ENCODE measurements around the gene BIN1. TPM values are rescaled to one million over a fixed set of nuclear protein-coding genes. Genes with fewer than 3 reads are reported as not detected.

The BIN1 gene
- total RNA-seq, 1 donor from 2014 or later: 99.0 TPM

- TF ChIP-seq, protein P1, sequence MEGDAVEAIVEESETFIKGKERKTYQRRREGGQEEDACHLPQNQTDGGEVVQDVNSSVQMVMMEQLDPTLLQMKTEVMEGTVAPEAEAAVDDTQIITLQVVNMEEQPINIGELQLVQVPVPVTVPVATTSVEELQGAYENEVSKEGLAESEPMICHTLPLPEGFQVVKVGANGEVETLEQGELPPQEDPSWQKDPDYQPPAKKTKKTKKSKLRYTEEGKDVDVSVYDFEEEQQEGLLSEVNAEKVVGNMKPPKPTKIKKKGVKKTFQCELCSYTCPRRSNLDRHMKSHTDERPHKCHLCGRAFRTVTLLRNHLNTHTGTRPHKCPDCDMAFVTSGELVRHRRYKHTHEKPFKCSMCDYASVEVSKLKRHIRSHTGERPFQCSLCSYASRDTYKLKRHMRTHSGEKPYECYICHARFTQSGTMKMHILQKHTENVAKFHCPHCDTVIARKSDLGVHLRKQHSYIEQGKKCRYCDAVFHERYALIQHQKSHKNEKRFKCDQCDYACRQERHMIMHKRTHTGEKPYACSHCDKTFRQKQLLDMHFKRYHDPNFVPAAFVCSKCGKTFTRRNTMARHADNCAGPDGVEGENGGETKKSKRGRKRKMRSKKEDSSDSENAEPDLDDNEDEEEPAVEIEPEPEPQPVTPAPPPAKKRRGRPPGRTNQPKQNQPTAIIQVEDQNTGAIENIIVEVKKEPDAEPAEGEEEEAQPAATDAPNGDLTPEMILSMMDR (conservative IDR thresholded peaks at IDR 0.05; ENCODE audit: low read depth, low read length): no peak
- no peak for DNase-seq (ENCODE audit: low read depth)
- H3K4me3 ChIP-seq (ENCODE audit: low read depth, low read length): no peak overlapping the region
Measured at GRCh38 chr2:127084611-127085316, 22.2 kb downstream of the BIN1 start.

DNA sequence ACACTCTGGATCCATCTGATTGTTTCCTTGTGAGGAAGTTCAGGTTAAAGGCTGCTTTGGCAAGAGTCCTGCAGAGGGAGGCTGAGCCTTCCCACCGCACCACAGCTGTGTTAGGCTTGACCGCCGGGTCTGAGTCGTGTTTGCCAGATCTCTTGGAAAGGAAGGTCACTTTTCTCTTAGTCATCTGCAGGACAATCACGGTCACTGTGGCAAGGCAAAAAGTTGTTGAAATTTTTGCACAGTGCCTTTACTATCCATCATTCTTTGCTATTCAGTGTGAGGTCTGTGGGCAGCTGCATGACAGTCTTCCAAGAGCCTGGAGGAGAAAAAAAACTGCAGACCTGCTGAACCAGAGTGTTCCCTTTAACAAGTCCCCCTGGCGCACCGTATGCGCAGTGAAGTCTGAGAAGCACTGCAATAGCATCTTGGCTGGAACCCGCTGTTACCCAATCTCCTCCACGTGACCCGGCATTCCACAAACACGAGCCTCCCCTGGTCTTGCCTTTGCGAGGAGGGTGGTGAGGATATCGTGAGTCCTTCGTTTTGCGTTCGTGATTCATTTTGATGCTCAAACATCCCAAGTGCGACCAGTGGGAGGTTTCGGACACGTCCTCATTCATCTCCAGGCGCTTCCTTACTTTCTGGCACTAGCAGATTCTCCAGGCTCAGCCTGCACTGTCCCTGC is 23.0 kb downstream of the BIN1 start:
- DNase-seq (ENCODE audit: low read depth): peak; percentile 84
- TF ChIP-seq, protein P1 (conservative IDR thresholded peaks at IDR 0.05; ENCODE audit: low read depth, low read length): peak; percentile 7
- H3K4me3 ChIP-seq (ENCODE audit: low read depth, low read length): no peak overlapping the region

DNA sequence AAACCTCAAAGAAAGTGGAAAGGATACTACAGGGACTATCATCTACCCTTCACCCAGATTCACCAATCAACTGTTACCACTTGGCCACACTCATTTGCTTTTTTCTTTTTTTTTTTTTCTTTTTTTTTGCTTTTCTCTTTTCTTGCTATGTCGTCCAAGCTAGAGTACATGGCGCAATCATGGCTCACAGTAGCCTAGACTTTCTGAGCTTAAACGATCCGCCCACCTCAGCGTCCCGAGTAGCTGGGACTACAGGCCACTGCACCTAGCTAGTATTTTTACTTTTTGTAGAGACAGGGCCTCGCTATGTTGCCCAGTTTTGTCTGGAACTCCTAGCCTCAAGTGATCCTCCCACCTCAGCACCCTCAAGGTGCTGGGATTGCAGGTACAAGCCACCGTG is 24.0 kb downstream of the BIN1 start:
- DNase-seq (ENCODE audit: low read depth): no peak
- H3K4me3 ChIP-seq (ENCODE audit: low read depth, low read length): no peak overlapping the region
- TF ChIP-seq, protein P1 (conservative IDR thresholded peaks at IDR 0.05; ENCODE audit: low read depth, low read length): no peak

- TF ChIP-seq, protein P1 (conservative IDR thresholded peaks at IDR 0.05; ENCODE audit: low read depth, low read length): no peak
- DNase-seq (ENCODE audit: low read depth): no peak
- peak overlapping the region; percentile 21 for H3K4me3 ChIP-seq (ENCODE audit: low read depth, low read length)
Measured at GRCh38 chr2:127081826-127082633, 24.9 kb downstream of the BIN1 start.

DNA sequence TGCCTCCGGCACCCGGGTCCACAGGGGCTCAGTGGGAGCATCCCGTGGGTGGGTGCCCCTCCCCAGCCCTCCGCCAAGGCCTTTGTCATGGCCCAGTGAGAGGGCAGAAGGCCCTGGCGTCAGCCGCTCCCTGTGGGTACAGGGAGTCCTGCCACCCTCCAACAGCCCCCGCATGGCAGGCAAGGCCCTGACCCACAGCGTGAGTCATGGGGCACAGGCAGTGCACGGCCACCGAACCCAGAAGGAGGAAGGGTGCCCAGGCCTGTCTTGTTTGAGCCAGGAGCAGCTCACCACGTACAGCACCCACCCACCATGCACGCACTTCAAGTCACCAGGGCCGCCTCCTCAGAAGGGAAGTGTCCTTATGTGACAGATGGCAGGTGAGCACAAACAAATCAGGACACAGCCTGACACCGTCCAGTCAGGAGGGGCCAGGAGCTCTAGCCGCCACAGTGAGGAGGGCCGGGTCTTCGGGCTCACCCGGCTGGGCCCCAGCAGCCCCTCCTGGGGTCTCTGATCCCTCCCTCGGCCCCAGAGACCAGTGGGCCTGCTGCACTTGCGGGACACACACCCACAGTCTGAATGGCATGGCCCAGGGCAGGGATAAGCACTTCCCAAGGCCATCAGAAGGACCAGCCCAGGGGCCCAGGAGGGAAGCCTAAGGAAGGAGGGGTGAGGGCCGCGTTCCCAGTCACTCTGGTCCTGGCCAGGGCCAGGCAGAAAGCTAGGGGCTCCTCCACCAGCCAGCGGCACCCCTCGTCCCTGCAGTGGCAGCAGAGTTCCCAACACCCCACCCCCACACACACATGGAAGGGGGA is 25.8 kb downstream of the BIN1 start:
- TF ChIP-seq, protein P1 (conservative IDR thresholded peaks at IDR 0.05; ENCODE audit: low read depth, low read length): no peak
- peak overlapping the region; percentile 21 for H3K4me3 ChIP-seq (ENCODE audit: low read depth, low read length)
- no peak for DNase-seq (ENCODE audit: low read depth)

GRCh38 chr2:127080226-127080937 is 26.6 kb downstream of the BIN1 start:
- no peak for DNase-seq (ENCODE audit: low read depth)
- H3K4me3 ChIP-seq (ENCODE audit: low read depth, low read length): no peak overlapping the region
- TF ChIP-seq, protein P1 (conservative IDR thresholded peaks at IDR 0.05; ENCODE audit: low read depth, low read length): no peak
